IPS DF 4.7 (cell line): ENCODE measurements around the gene GLDN.
"Not testable (repeated sequence)": the region's sequence is repeated elsewhere in the genome, so short reads cannot be mapped to it uniquely, and the experiment has no call there.

Experiments used
- DNase-seq: peaks from one replicate; pipeline ENCODE4 v3.0.0-alpha.2; 2013; ENCODE audit warnings: low spot score; ENCODE audit errors: extremely low read depth

Gene GLDN

GRCh38 chr15:51386960-51387698 lies 45.7 kb downstream of the GLDN start:
- DNase-seq: no peak

GRCh38 chr15:51387699-51388041 lies 46.2 kb downstream of the GLDN start:
- no peak for DNase-seq

- DNase-seq: no peak
Measured at GRCh38 chr15:51388726-51389125, 47.3 kb downstream of the GLDN start.

GRCh38 chr15:51390241-51390965 lies 48.9 kb downstream of the GLDN start:
- DNase-seq: no peak

DNA sequence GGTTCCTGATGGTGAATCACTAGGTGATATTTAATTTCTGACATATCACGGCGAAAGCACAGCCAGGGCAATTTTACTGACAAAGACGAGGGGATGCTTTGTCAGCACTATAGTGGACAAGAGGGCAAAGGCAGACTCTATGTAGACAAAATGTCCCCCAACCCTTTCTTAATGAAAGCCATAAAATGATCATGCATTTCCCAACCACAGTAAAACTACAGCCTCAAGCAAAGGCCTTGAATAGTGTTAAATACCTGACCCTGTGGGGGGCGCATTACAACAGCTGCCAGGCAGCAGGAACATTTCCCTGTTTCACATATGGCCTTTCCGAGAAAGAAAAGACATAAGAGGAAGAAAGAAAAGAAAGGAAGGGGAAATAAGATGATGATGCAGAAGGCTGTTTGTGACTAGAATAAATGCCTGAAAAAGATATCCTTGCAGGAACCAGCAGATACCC lies 49.5 kb downstream of the GLDN start:
- DNase-seq: no peak

DNA sequence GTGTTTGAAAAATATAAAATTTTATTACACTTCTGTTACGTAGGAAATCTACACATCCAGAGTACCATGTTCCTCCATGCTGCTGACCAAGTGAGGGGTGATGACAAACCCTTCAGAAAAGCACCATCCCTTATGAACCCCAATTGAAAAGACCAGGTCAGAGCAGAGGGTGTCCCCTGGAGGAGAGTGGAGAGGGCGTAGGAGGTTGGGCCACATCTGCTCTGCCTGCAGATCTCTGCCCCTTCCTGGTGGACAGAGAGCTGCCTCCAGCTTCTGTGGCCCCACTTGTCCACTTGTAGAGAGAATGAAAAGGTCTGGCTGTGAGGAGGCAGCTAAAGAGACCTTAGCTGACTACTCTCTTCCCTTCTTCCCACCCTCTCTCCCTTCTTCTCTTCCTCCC lies 55.5 kb downstream of the GLDN start:
- no peak for DNase-seq

- no peak for DNase-seq
Measured at GRCh38 chr15:51398626-51399025, 57.2 kb downstream of the GLDN start.

DNA sequence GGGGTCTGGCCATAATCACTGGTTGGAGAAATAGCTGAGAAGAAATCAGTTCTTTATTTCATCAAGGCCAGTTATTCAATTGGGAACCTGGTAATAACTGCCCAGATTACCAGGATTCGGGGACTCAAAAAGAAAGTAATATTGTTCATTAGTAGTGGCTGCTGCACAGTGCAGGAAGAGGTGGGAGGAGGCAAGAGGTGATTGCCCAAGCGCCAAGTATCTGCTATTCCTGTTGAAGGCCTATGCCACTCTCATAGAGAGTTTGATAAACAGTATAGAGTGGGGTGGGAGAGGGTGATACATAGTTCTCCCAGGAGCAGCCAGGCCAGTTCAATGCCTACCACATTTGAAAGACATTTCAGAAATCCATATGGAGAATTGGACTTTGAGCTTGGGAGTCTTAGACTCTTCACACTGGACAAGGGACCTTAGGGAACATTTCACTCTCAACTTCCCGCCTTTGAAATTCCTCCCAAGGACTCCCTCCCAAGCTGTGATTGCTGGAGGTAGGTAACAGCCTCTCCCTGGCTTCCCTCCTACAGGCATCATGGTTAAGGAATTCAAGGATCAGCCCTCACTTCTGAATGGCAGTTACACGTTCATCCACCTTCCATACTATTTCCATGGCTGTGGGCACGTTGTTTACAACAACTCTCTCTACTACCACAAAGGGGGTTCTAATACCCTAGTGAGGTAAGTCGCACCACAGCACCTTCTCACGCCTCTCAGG lies 59.8 kb downstream of the GLDN start:
- no peak for DNase-seq

GRCh38 chr15:51401872-51402517 lies 60.5 kb downstream of the GLDN start:
- no peak for DNase-seq

- no peak for DNase-seq
Measured at GRCh38 chr15:51403072-51403878, 61.8 kb downstream of the GLDN start.

- no peak for DNase-seq
Measured at GRCh38 chr15:51403946-51404695, 62.7 kb downstream of the GLDN start.

- no peak for DNase-seq
Measured at GRCh38 chr15:51405693-51406523, 64.5 kb downstream of the GLDN start.

GRCh38 chr15:51414256-51414860 lies 72.9 kb downstream of the GLDN start:
- no peak for DNase-seq

- no peak for DNase-seq
Measured at GRCh38 chr15:51416129-51416528, 74.7 kb downstream of the GLDN start.

DNA sequence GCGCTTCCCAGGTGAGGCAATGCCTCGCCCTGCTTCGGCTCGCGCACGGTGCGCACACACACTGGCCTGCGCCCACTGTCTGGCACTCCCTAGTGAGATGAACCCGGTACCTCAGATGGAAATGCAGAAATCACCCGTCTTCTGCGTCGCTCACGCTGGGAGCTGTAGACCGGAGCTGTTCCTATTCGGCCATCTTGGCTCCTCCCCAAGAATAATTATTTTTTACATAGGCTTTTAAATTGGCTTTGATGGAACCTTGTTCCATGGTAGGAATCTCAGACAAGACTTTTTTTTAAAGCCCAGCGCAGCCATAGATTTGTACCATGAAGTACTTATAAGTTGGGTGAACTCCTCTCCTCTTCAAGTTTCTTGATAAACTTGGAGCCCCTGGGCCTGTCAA lies 81.6 kb downstream of the GLDN start:
- DNase-seq: not testable (repeated sequence)

DNA sequence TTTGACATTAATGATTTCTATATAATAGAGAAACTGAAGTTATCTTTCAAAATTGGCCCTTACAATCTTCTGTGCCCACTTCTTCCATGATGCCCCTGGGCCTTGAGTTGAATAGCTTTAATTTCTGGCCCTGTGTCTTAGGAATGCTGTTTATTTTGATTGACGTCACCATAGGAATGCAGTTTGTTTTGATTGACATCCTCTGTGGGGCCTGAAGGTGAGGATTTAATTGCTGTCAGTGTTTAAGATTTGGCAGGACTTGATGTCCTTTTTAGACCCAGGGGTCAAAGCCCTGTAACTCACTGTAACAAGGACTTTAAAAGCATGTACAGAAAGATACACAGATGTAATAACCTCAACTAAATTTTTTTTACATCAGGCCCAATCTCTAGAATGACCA lies 83.3 kb downstream of the GLDN start:
- DNase-seq: no peak

GRCh38 chr15:51425517-51426040 lies 84.1 kb downstream of the GLDN start:
- DNase-seq: no peak

DNA sequence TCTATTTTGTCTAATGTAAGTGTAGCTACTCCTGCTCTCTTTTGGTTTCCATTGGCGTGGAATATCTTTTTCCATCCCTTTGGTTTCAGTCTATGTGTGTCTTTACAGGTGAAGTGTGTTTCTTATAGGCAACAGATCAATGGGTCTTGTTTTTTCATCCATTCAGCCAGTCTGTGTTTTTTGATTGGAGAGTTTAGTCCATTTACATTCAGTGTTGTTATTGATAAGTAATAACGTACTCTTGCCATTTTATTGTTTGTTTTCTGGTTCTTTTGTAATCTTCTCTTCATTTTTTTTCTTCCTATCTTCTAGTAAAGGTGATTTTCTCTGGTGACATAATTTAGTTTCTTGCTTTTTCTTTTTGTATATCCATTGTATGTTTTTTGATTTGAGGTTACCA lies 97.1 kb downstream of the GLDN start:
- no peak for DNase-seq
